ENCODE measurements around the gene SLC45A1. TPM values are rescaled to one million over a fixed set of nuclear protein-coding genes. Genes with fewer than 3 reads are reported as not detected.
A peak's percentile ranks its signal among the peaks of the same experiment; 100 is the strongest.

Gene SLC45A1
- total RNA-seq, 1 donor from 2014 or later, result 0.33 TPM

- Mint-ChIP-seq H3K27me3 (no peaks in the 10 kb centered on the region), H3K9me3 (no peaks in the 10 kb centered on the region), H3K4me1 (peaks cover 82% of the 10 kb centered on the region), H3K4me3 (peak overlapping the region; percentile 11), H3K27ac (peak overlapping the region; percentile 76), H3K36me3 (ENCODE audit: low read depth) (peaks cover 58% of the 10 kb centered on the region)
- intact Hi-C loops (cut with micrococcal nuclease), result no loop called here
- ChIA-PET POLR2A (no interaction called here), CTCF (interaction anchor here (1.1 to 1.8 kb wide), 2 partner anchors 18 to 430 kb away, joined by 3 to 6 read pairs; no protein-coding TSS in a partner anchor)
- no peak for TF ChIP-seq CTCF (IDR thresholded peaks at IDR 0.05)
- ATAC-seq (ENCODE audit: low read depth), result no peak
- no peak for DNase-seq
Measured at GRCh38 chr1:8390707-8391106, 72.8 kb downstream of the SLC45A1 start.

GRCh38 chr1:8392522-8392921 is 74.6 kb downstream of the SLC45A1 start:
- Mint-ChIP-seq H3K36me3 (ENCODE audit: low read depth) (peaks cover 45% of the 10 kb centered on the region), H3K4me1 (peaks cover 86% of the 10 kb centered on the region), H3K4me3 (no peak overlapping the region), H3K27ac (peak overlapping the region; percentile 66), H3K9me3 (no peaks in the 10 kb centered on the region), H3K27me3 (no peaks in the 10 kb centered on the region)
- intact Hi-C loops (cut with micrococcal nuclease), result no loop called here
- ChIA-PET POLR2A (interaction anchor here (0.6 kb wide), 1 partner anchor 8 kb away, joined by 6 read pairs; no protein-coding TSS in a partner anchor), CTCF (no interaction called here)
- DNase-seq (no peak), ATAC-seq (ENCODE audit: low read depth) (no peak)
- TF ChIP-seq CTCF (IDR thresholded peaks at IDR 0.05), result no peak

Data from activated B cell treated with CpG ODN at 0.5 μM for 24 hours (primary cell).